A549 (cell line): ENCODE results near the gene SLC11A2.

Experiments used
- PHF8 ChIP-seq: fragments of 200-600 bp; sonication (generic); IDR thresholded peaks from 2 replicates; pipeline ENCODE4 v1.6.1; 2016; ENCODE audit warnings: low read depth, mild to moderate bottlenecking, antibody characterized with exemption, moderate library complexity, borderline replicate concordance
- POLR2A ChIP-seq: IDR thresholded peaks from 2 replicates; pipeline ENCODE4 v1.6.1; 2012; ENCODE audit warnings: mild to moderate bottlenecking, low read length
- RAD21 ChIP-seq, 2 experiments: fragments of >200 bp in 1 of 2; sonication (Bioruptor Twin) in 1 of 2; formaldehyde crosslinking in 1 of 2; IDR thresholded peaks in 1 of 2; conservative IDR thresholded peaks in 1 of 2; 2 replicates in 1 of 2; 3 replicates in 1 of 2; pipeline ENCODE4 v1.6.1; 2012 to 2018; ENCODE audit warnings: inconsistent platforms in 1 of 2
- TF ChIP-seq, protein P1 (sequence below): fragments of >200 bp; sonication (Bioruptor Twin); formaldehyde crosslinking; IDR thresholded peaks from 3 replicates; pipeline ENCODE4 v1.5.1; 2016

DNA sequence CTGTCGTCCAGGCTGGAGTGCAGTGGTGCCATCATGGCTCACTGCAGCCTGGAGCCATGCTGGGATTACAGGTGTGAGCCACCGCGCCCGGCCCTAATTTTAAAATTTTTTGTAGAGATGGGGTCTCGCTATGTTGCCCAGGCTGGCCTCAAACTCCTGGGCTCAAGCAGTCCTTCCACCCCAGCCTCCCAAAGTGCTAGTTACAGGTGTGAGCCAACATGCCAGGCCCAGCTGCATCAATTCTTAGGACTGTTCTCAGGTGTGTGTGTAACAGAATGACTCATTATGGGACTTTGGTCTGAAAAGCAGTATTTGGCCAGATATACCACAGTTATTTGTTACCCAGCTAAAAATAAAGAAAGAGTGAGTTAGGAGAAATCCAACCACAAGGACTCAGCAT is 39.3 kb upstream of the SLC11A2 start:
- TF ChIP-seq, protein P1, sequence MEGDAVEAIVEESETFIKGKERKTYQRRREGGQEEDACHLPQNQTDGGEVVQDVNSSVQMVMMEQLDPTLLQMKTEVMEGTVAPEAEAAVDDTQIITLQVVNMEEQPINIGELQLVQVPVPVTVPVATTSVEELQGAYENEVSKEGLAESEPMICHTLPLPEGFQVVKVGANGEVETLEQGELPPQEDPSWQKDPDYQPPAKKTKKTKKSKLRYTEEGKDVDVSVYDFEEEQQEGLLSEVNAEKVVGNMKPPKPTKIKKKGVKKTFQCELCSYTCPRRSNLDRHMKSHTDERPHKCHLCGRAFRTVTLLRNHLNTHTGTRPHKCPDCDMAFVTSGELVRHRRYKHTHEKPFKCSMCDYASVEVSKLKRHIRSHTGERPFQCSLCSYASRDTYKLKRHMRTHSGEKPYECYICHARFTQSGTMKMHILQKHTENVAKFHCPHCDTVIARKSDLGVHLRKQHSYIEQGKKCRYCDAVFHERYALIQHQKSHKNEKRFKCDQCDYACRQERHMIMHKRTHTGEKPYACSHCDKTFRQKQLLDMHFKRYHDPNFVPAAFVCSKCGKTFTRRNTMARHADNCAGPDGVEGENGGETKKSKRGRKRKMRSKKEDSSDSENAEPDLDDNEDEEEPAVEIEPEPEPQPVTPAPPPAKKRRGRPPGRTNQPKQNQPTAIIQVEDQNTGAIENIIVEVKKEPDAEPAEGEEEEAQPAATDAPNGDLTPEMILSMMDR = no peak
- no peak for TF ChIP-seq POLR2A
- TF ChIP-seq PHF8 = no peak
- no peak for TF ChIP-seq RAD21 (conservative IDR thresholded peaks at IDR 0.05 in 1 of 2, IDR thresholded peaks at IDR 0.05 in 1 of 2)
